K562 (cell line): ENCODE results near the gene PPP1R13L. TPM values are rescaled to one million over a fixed set of nuclear protein-coding genes. Genes with fewer than 3 reads are reported as not detected.

Experiments
- BHLHE40 ChIP-seq: IDR thresholded peaks from 2 replicates; pipeline ENCODE4 v1.6.1; 2011; ENCODE audit warnings: low read length, improper control_type of control experiment
- CHD4 ChIP-seq: fragments of 200-600 bp; sonication (generic); IDR thresholded peaks from 3 replicates; pipeline ENCODE4 v1.6.1; 2012; ENCODE audit warnings: low read depth, mild to moderate bottlenecking, mixed read lengths, low read length, inconsistent platforms; ENCODE audit not compliant: insufficient read depth, insufficient replicate concordance, poor library complexity, severe bottlenecking
- FOS ChIP-seq: IDR thresholded peaks from 3 replicates; pipeline ENCODE4 v1.6.1; 2011; ENCODE audit not compliant: insufficient read length; ENCODE audit errors: extremely low read depth
- LARP7 ChIP-seq: fragments of 450-650 bp; IDR thresholded peaks from 2 replicates; pipeline ENCODE4 v1.6.1; 2016
- MAFG ChIP-seq: fragments of 450-650 bp; conservative IDR thresholded peaks from 2 replicates; pipeline ENCODE4 v1.6.1; 2016; ENCODE audit warnings: missing genetic modification characterization, missing compliant biosample characterization
- MCM7 ChIP-seq, 2 experiments: fragments of 450-650 bp; IDR thresholded peaks; 2 replicates each; pipeline ENCODE4 v1.6.1; 2016 to 2018
- MEIS2 ChIP-seq: fragments of 450-650 bp; IDR thresholded peaks from 2 replicates; pipeline ENCODE4 v1.6.1; 2014; ENCODE audit warnings: mild to moderate bottlenecking; ENCODE audit not compliant: partially characterized antibody
- MTA2 ChIP-seq: fragments of 450-650 bp; IDR thresholded peaks from 2 replicates; pipeline ENCODE4 v1.6.1; 2016; ENCODE audit warnings: low read depth
- NEUROD1 ChIP-seq: fragments of 150-350 bp; IDR thresholded peaks from 2 replicates; pipeline ENCODE4 v1.6.1; 2014; ENCODE audit warnings: borderline replicate concordance, low read length, low read depth; ENCODE audit not compliant: partially characterized antibody
- NFYB ChIP-seq: IDR thresholded peaks from 2 replicates; pipeline ENCODE4 v1.6.1; 2011; ENCODE audit warnings: mild to moderate bottlenecking, moderate library complexity; ENCODE audit not compliant: insufficient read length; ENCODE audit errors: extremely low read depth
- RBM34 ChIP-seq: fragments of 200-400 bp; formaldehyde crosslinking; IDR thresholded peaks from 2 replicates; pipeline ENCODE4 v1.6.1; 2018; ENCODE audit warnings: low read length, borderline replicate concordance; ENCODE audit not compliant: insufficient read depth
- TCF3 ChIP-seq: sonication (generic); formaldehyde crosslinking; IDR thresholded peaks from 2 replicates; pipeline ENCODE4 v1.4.0; 2020; ENCODE audit warnings: mild to moderate bottlenecking, missing genetic modification reagents
- ZNF263 ChIP-seq: sonication (generic); formaldehyde crosslinking; IDR thresholded peaks from 2 replicates; pipeline ENCODE4 v1.8.0; 2022; ENCODE audit warnings: mild to moderate bottlenecking, missing genetic modification reagents, borderline replicate concordance
- polyA plus RNA-seq, 8 experiments: library from polyadenylated mRNA; depleted of rRNA in 4 of 8; stranded (reverse) in 5 of 8; unstranded in 3 of 8; fragments of >200 nt; fragmentation: Nextera tagmentation in 2 of 8; fragmentation: Illumina TruSeq in 1 of 8; extraction: Ambion mirVana in 2 of 8; extraction: Trizol in 1 of 8; gene quantifications; 2 replicates each; pipeline versions ENCODE4 v1.2.1 to v1.2.3, GENCODE V29; 2011 to 2014; ENCODE audit warnings: inconsistent platforms in 1 of 8, missing spikeins in 1 of 8
- total RNA-seq, 7 experiments: library from RNA; depleted of rRNA in 6 of 7; stranded (reverse); fragments of >200 nt in 6 of 7; fragmentation: Illumina TruSeq in 2 of 7; extraction: Trizol in 2 of 7; gene quantifications; 2 replicates each; pipeline versions ENCODE4 v1.2.1 to v1.2.3, GENCODE V29; 2011 to 2021; ENCODE audit warnings: low replicate concordance in 1 of 7
- TF ChIP-seq, protein P1 (sequence below), 3 experiments: fragments of 200-800 bp in 1 of 3; fragments of 250-450 bp in 1 of 3; fragments of 450-650 bp in 1 of 3; sonication (Bioruptor Pico) in 1 of 3; sonication (Bioruptor generic) in 1 of 3; formaldehyde crosslinking in 1 of 3; IDR thresholded peaks; 2 replicates each; pipeline versions ENCODE4 v1.6.1 to v1.8.0; 2016 to 2022; ENCODE audit warnings: mild to moderate bottlenecking in 2 of 3, missing genetic modification characterization in 2 of 3, missing compliant biosample characterization in 1 of 3, moderate library complexity in 1 of 3
- TF ChIP-seq, protein P2 (sequence below): fragments of 250-450 bp; sonication (Bioruptor Pico); IDR thresholded peaks from 2 replicates; pipeline ENCODE4 v1.5.0; 2020; ENCODE audit warnings: mild to moderate bottlenecking, borderline replicate concordance
- TF ChIP-seq, protein P3 (sequence below): sonication (generic); formaldehyde crosslinking; IDR thresholded peaks from 2 replicates; pipeline ENCODE4 v1.9.0; 2022; ENCODE audit warnings: mild to moderate bottlenecking, missing genetic modification reagents
- TF ChIP-seq, protein P4 (sequence below): fragments of 250-450 bp; sonication (Bioruptor Pico); IDR thresholded peaks from 2 replicates; pipeline ENCODE4 v1.5.0; 2021; ENCODE audit warnings: mild to moderate bottlenecking, moderate library complexity

PPP1R13L gene
- total and polyA plus RNA-seq, 9 of the 15 experiments (the other 6 are each of a cell fraction or from before 2014, with no cell fraction given), result 0.32 to 6.7 (median 2.0) TPM

DNA sequence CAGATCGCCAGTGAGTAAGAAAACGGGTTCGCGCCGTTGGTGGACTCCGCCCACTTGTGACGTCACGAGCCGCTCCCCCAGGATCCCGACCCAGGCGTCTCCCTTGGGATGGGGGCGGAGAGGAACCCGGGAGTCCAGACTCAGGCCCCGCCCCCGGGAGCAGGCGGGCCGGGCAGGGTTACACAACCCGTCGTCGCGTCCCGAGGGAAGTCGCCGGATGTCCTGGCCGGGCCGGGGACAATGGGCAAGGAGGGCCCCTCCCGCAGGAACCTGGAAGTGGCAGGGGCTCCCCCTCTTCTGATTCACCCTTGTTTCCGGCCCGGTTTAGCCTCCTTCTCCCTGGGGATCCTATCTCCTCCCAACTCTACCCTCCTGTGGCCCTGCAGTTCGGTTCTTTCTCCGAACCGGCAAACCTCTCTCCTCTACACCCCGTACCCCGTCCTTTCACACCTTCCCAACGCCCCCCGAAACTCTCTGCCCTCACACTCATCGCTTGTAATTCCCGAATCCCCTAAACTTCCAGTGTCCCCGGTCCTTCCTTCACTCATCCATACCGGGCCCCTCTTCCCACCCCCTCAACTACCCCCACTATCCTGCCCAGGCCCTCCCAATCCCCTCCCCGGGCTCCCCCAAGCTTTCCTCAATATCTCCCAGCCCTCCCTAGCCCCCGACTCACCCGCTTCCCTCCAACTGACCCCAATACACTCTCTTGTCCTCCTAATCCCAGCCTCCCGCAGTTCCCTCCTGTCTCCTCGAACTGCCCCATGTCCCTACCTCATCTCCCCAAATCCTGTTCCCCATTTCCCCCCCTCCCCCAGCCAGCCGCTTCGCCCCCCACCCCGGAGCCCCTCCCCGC lies 38.8 kb upstream of the PPP1R13L start (continued):
- TF ChIP-seq NEUROD1, result no peak
- TF ChIP-seq CHD4, result peak; percentile 66
- no peak for TF ChIP-seq MAFG (tag)
- peak; percentile 79; the same call in 1 of the 2 replicates for TF ChIP-seq LARP7
- TF ChIP-seq MCM7 (IDR thresholded peaks at IDR 0.05), result no peak
- TF ChIP-seq FOS, result no peak
- TF ChIP-seq RBM34, result no peak
- TF ChIP-seq MEIS2, result no peak
- TF ChIP-seq, protein P1, sequence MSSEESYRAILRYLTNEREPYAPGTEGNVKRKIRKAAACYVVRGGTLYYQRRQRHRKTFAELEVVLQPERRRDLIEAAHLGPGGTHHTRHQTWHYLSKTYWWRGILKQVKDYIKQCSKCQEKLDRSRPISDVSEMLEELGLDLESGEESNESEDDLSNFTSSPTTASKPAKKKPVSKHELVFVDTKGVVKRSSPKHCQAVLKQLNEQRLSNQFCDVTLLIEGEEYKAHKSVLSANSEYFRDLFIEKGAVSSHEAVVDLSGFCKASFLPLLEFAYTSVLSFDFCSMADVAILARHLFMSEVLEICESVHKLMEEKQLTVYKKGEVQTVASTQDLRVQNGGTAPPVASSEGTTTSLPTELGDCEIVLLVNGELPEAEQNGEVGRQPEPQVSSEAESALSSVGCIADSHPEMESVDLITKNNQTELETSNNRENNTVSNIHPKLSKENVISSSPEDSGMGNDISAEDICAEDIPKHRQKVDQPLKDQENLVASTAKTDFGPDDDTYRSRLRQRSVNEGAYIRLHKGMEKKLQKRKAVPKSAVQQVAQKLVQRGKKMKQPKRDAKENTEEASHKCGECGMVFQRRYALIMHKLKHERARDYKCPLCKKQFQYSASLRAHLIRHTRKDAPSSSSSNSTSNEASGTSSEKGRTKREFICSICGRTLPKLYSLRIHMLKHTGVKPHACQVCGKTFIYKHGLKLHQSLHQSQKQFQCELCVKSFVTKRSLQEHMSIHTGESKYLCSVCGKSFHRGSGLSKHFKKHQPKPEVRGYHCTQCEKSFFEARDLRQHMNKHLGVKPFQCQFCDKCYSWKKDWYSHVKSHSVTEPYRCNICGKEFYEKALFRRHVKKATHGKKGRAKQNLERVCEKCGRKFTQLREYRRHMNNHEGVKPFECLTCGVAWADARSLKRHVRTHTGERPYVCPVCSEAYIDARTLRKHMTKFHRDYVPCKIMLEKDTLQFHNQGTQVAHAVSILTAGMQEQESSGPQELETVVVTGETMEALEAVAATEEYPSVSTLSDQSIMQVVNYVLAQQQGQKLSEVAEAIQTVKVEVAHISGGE (CRISPR knock-in tag; IDR thresholded peaks at IDR 0.05), result peak in 2 of 3 experiments; percentile 53 to 84; a peak in 3 of 6 replicates
- no peak for TF ChIP-seq NFYB
- TF ChIP-seq TCF3 (CRISPR knock-in tag), result 0 out of 2 replicates have a peak, but pooled peaks have one; percentile 20
- TF ChIP-seq, protein P2, sequence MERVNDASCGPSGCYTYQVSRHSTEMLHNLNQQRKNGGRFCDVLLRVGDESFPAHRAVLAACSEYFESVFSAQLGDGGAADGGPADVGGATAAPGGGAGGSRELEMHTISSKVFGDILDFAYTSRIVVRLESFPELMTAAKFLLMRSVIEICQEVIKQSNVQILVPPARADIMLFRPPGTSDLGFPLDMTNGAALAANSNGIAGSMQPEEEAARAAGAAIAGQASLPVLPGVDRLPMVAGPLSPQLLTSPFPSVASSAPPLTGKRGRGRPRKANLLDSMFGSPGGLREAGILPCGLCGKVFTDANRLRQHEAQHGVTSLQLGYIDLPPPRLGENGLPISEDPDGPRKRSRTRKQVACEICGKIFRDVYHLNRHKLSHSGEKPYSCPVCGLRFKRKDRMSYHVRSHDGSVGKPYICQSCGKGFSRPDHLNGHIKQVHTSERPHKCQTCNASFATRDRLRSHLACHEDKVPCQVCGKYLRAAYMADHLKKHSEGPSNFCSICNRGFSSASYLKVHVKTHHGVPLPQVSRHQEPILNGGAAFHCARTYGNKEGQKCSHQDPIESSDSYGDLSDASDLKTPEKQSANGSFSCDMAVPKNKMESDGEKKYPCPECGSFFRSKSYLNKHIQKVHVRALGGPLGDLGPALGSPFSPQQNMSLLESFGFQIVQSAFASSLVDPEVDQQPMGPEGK (CRISPR knock-in tag), result no peak
- no peak for TF ChIP-seq ZNF263 (CRISPR knock-in tag)
- TF ChIP-seq, protein P3, sequence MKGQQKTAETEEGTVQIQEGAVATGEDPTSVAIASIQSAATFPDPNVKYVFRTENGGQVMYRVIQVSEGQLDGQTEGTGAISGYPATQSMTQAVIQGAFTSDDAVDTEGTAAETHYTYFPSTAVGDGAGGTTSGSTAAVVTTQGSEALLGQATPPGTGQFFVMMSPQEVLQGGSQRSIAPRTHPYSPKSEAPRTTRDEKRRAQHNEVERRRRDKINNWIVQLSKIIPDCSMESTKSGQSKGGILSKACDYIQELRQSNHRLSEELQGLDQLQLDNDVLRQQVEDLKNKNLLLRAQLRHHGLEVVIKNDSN (CRISPR knock-in tag), result no peak
- TF ChIP-seq BHLHE40, result no peak
- TF ChIP-seq, protein P4, sequence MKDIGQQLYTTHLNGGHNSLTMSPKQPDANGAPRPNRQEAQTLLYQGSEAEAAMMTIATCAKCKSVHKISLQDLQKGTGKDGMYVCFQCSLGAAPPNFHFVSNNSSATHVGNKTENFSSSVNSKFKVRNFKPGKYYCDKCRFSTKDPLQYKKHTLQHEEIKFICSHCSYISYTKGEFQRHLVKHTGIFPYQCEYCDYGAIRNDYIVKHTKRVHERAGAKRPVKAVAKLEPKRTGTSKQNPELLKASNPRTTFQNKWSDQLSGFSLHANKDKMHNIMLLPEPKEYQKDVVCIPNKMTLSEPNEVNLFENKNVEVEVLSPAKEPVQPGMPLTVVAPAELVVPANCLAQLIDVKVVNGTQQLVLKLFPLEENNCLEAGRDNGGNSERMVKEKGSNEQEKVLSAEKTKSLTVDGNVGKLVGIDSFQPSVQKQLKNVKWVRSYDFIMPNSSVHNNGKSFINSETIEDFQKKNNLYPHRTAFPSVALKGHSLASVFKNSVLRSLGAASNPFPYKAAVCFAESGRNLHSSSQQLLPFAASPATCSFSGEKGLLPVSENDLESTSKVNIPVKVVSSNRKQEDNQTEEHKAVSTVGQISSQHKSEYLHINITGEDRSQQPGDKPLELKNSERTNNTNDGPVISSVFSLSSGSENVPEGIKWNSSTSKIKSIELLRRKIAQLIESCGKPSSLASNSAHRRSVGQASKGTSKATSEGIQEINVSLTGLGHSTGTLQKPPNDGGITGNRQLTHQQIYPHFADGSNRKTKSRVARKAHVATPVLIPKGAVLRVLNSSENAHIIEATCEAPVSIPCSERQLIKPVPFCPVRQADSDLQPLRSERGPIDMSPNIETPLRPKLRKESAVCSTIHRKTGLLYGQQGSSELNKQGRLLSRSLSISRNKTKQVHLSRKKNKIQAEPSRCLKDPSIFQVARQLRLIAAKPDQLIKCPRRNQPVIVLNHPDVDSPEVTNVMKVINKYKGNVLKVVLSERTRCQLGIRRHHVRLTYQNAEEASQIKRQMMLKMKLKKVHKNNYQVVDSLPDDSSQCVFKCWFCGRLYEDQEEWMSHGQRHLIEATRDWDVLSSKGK, result no peak
- TF ChIP-seq MTA2, result no peak
